BLaER1 treated with 17β-estradiol and CSF1 and Interleukin-3, amounts not matched to agents 10 nM and 100 nM (cell line): Measurements from ENCODE around the gene CXXC5.
A peak's percentile ranks its signal among the peaks of the same experiment; 100 is the strongest.

Experiments
- H3K27ac ChIP-seq, 11 experiments: shearing (Covaris generic); formaldehyde crosslinking; 2 replicates each; pipeline ENCODE4 v1.8.1; 2022
- H3K27me3 ChIP-seq, 11 experiments: shearing (Covaris generic); formaldehyde crosslinking; 2 replicates each; pipeline ENCODE4 v1.8.1; 2022
- H3K36me3 ChIP-seq, 11 experiments: shearing (Covaris generic); formaldehyde crosslinking; 2 replicates each; pipeline ENCODE4 v1.8.1; 2022
- H3K4me1 ChIP-seq, 10 experiments: shearing (Covaris generic); formaldehyde crosslinking; 2 replicates each; pipeline ENCODE4 v1.8.1; 2022
- H3K4me2 ChIP-seq, 11 experiments: shearing (Covaris generic); formaldehyde crosslinking; 2 replicates each; pipeline ENCODE4 v1.8.1; 2022
- H3K4me3 ChIP-seq, 10 experiments: shearing (Covaris generic); formaldehyde crosslinking; 2 replicates each; pipeline ENCODE4 v1.8.1; 2022
- H3K9ac ChIP-seq, 11 experiments: shearing (Covaris generic); formaldehyde crosslinking; 2 replicates each; pipeline ENCODE4 v1.8.1; 2022
- H3K9me3 ChIP-seq, 11 experiments: shearing (Covaris generic); formaldehyde crosslinking; replicated peaks in 1 of 11; 2 replicates each; pipeline ENCODE4 v1.8.1; 2022
- H4K20me1 ChIP-seq, 11 experiments: shearing (Covaris generic); formaldehyde crosslinking; 2 replicates each; pipeline ENCODE4 v1.8.1; 2022
- Cebpa-rat ChIP-seq, 11 experiments: shearing (Covaris generic); IDR thresholded peaks; 2 replicates each; pipeline ENCODE4 v1.8.1; 2022

The CXXC5 gene

DNA sequence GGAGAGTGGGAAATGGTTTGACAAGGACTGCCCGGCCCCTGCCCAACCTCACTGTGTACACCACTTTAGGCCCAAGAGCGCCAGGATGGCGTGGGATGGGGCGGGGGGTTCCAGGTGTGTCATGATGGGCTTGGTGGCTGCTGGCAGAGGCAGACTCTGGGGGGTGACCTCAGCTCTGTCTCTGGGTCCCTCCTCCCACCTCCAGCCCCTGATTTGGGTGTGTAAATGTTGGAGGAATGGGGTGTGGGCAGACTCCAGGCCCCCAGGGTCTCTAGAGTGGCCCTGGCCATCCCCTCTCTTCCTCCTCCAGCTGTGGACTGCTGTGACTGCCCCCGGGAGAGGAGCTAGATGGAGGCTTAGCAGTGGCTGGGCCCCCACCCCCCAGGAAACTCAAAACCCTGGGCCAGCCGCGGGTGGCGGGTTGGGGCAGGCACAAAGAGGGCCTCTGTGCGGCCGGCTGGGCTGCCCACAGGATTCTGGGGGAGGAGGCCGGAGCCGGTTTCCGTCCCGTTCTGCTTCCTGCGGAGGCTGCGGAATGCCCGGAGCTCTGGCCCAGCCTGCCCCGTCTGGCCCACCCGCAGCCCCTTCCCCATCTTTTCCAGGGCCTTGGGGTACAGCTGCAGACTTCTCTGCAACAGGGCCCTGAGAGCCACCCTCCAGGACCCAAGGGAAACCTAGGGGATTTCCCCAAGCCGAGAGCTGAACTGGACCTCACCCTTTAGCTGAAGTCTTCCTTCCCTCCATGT lies 23.1 kb downstream of the CXXC5 start:
- Histone ChIP-seq H3K4me3 (peak overlapping the region; percentile 11 to 73 (median 62); a peak in 17 of 20 replicates), H3K4me1 (peaks cover 93 to 97% (median 96%) of the 10 kb centered on the region in 10 experiments), H3K27ac (peak overlapping the region; percentile 3 to 95 (median 90); a peak in 21 of 22 replicates)

DNA sequence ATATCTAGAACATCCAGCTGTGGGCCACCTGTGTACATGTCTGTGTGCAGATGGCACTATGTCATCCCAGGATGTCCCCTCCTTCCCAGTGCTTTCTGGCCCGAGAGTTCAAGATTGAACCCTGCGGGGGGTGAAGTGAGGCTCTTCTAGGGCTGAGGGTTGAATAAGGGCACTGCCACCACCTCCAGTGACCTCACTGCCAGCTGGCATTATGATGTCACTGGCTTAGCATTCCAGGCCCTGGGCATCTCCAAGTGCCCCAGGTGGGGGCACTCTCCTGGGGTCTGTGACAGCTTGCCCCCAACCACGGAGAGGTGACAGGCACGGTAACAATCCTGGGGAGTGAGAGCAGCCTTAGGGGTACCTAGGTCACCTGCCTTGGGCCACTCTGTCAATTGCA lies 27.1 kb downstream of the CXXC5 start:
- Histone ChIP-seq H4K20me1 (peaks cover 26 to 92% (median 69%) of the 10 kb centered on the region in 11 experiments; a peak in 20 of 22 replicates), H3K9ac (peak overlapping the region in 5 of 11 experiments; percentile 2 to 56 (median 32); a peak in 6 of 22 replicates), H3K9me3 (no peaks in the 10 kb centered on the region), H3K27ac (peak overlapping the region in 4 of 11 experiments; percentile 17 to 95 (median 40); a peak in 2 of 22 replicates), H3K27me3 (no peaks in the 10 kb centered on the region), H3K4me1 (peaks cover 72 to 94% (median 92%) of the 10 kb centered on the region in 10 experiments), H3K4me3 (no peak overlapping the region), H3K36me3 (peaks cover 0 to 11% (median 6%) of the 10 kb centered on the region in 11 experiments; a peak in 15 of 22 replicates), H3K4me2 (peak overlapping the region; percentile 5 to 100 (median 97); a peak in 21 of 22 replicates)
- TF ChIP-seq Cebpa-rat (IDR thresholded peaks at IDR 0.05) = no peak

More for the DNA sequence above, 23.1 kb downstream of the CXXC5 start:
- Histone ChIP-seq H4K20me1 (peaks cover 38 to 92% (median 59%) of the 10 kb centered on the region in 11 experiments; a peak in 17 of 22 replicates), H3K27me3 (no peaks in the 10 kb centered on the region), H3K9ac (peak overlapping the region; percentile 46 to 93 (median 85); a peak in 21 of 22 replicates), H3K9me3 (no peaks in the 10 kb centered on the region), H3K36me3 (no peaks in the 10 kb centered on the region), H3K4me2 (peak overlapping the region; percentile 94 to 100 (median 99))
- no peak for TF ChIP-seq Cebpa-rat (IDR thresholded peaks at IDR 0.05)

DNA sequence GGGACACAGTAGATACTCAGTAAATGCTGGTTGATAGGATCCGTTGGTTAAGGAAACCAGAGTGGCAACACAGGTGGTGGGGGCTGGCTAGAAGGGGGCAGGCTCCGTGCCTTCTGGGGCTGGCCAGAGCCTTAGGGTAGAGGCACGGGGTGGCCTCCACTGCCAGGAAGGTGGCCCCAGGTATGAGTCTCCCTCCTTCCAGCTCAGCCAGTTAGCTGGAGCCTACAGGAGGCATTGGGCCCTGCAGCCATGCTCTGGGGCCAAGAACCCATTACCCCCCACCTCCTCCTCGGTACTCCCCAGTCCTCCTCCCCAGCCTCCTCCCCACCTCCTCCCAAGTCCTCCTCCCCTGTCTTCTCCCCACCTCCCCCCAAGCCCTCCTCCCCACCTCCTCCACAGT lies 27.7 kb downstream of the CXXC5 start:
- Histone ChIP-seq H3K36me3 (peaks cover 0 to 17% (median 12%) of the 10 kb centered on the region in 11 experiments; a peak in 18 of 22 replicates), H3K27me3 (no peaks in the 10 kb centered on the region), H3K9ac (peak overlapping the region in 4 of 11 experiments; percentile 3 to 56 (median 33); a peak in 2 of 22 replicates), H3K27ac (peak overlapping the region in 4 of 11 experiments; percentile 17 to 95 (median 41); a peak in 2 of 22 replicates), H4K20me1 (peaks cover 26 to 95% (median 69%) of the 10 kb centered on the region in 11 experiments; a peak in 20 of 22 replicates), H3K4me1 (peaks cover 65 to 94% (median 88%) of the 10 kb centered on the region in 10 experiments), H3K4me3 (no peak overlapping the region), H3K9me3 (no peaks in the 10 kb centered on the region), H3K4me2 (peak overlapping the region in 10 of 11 experiments; percentile 5 to 100 (median 97); a peak in 16 of 22 replicates)
- TF ChIP-seq Cebpa-rat (IDR thresholded peaks at IDR 0.05) = no peak

DNA sequence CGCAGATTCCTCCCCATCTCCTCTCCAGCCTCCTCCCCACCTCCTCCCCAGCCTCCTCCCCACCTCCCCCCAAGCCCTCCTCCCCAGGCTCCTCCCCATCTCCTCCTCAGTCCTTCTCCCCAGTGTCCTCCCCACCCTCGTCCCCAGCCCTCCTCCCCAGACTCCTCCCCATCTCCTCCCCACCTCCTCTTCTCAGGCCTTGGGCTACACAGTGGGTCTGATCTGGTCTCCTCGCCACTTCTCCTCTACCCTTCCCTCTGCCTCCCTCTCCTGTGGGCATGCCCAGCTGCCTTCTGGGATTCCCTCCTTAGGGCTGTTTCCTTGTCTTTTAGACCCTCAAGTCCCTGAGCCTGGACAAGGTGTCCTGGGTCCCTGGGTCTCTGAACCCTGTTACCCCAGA lies 28.3 kb downstream of the CXXC5 start:
- no peak overlapping the region for H3K4me3 ChIP-seq
- peak overlapping the region in 2 of 11 experiments; percentile 25 to 52; a peak in 2 of 22 replicates for H3K27ac ChIP-seq
- H3K9ac ChIP-seq = no peak overlapping the region
- peaks cover 0 to 23% (median 18%) of the 10 kb centered on the region in 11 experiments; a peak in 19 of 22 replicates for H3K36me3 ChIP-seq
- no peaks in the 10 kb centered on the region for H3K27me3 ChIP-seq
- peak overlapping the region in 6 of 11 experiments; percentile 50 to 79 (median 70); a peak in 6 of 22 replicates for H3K4me2 ChIP-seq
- H3K9me3 ChIP-seq = no peaks in the 10 kb centered on the region
- TF ChIP-seq Cebpa-rat (IDR thresholded peaks at IDR 0.05) = no peak
- H3K4me1 ChIP-seq = peaks cover 60 to 94% (median 87%) of the 10 kb centered on the region in 10 experiments
- H4K20me1 ChIP-seq = peaks cover 23 to 95% (median 63%) of the 10 kb centered on the region in 11 experiments; a peak in 20 of 22 replicates

DNA sequence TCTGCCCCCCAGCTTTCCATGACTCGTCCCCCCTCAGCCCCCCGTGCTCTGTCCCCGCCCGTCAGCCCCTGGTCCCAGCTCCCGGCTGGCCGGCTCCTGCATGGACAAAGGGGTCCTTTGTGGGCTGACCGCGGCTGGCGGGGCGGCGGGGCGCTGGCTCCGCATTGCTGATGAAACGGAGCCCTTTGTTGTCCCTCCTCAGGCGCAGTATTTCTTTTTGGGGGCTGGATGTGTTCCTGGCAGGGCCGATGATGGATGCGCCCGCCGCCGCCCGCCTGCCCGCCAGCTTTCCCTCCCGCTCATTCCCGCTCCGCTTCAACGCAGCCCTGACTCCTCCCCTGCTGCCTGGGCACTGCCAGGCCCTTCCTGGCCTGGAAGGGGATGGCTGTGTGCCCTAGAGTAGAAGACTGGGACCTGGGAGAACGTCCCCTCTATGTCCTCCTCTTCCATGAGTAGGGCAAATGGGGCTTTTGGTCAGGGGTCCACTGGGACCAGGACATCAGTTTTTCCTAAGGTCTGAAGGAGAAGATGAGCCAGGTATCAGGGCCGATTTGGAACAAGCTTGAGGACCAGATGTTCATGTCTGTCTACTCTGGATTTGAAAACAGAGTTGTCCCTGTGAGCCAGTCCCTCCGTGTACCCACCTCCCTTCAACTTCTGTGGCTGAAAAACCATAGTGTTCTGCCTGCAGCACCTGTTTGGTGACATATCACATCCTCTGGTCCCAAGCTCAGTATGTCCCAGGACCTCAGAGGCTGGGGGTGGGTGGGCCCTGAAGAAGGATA lies 29.0 kb downstream of the CXXC5 start:
- Histone ChIP-seq H3K36me3 (peaks cover 0 to 29% (median 22%) of the 10 kb centered on the region in 11 experiments; a peak in 19 of 22 replicates), H3K27me3 (no peaks in the 10 kb centered on the region), H3K4me3 (no peak overlapping the region), H3K9me3 (no peaks in the 10 kb centered on the region), H3K27ac (peak overlapping the region in 4 of 11 experiments; percentile 25 to 71 (median 61); a peak in 5 of 22 replicates), H3K9ac (peak overlapping the region in 3 of 11 experiments; percentile 24 to 41 (median 32); a peak in 5 of 22 replicates), H4K20me1 (peaks cover 19 to 94% (median 62%) of the 10 kb centered on the region in 11 experiments; a peak in 19 of 22 replicates), H3K4me2 (peak overlapping the region in 10 of 11 experiments; percentile 46 to 79 (median 64); a peak in 17 of 22 replicates), H3K4me1 (peaks cover 52 to 94% (median 86%) of the 10 kb centered on the region in 10 experiments)
- no peak for TF ChIP-seq Cebpa-rat (IDR thresholded peaks at IDR 0.05)

DNA sequence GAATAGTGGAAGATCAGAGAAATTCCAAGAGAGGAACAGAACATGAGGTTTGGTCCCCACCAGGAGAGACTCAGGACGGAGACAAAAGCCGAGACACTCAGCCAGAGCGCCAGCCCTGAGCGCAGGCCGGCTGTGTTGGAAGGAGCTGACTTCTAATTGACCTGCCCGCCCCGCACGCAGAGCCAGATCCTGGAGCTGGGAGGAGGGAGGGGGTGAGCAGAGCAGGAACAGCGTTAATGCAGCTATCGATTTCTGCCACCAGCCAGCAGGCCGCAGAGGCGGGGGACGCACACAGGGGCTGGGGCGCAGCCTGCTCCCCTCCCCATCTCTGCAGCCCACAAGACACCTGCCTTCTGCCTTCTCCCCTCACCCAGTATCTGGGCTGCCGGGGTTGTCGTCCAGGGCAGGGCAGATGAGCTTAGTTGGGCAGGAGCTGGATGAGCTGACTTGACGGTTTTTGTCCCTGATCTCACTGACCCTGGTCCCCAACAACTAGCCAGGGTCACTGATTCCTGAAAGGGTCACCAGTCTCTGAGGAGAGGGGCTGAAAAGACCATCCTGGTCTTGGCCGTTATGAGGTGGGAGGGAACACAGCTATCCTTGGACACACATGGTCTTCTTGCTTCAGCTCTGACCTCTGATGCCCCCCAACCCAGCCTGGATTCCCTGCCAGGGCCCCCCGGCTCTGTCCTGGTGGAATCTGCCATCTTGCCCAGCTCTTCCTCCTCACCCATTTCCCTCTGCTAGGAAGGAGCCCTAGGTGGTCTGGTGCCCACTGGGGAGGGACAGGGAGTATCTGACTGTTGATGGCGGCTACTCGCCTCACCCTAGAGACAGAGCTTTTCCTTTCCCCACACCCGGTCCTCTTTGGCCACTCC lies 29.8 kb downstream of the CXXC5 start:
- H3K4me2 ChIP-seq = peak overlapping the region; percentile 42 to 79 (median 62); a peak in 21 of 22 replicates
- peaks cover 51 to 93% (median 86%) of the 10 kb centered on the region in 10 experiments for H3K4me1 ChIP-seq
- H4K20me1 ChIP-seq = peaks cover 19 to 92% (median 59%) of the 10 kb centered on the region in 11 experiments; a peak in 19 of 22 replicates
- peak overlapping the region in 5 of 11 experiments; percentile 14 to 59 (median 41); a peak in 11 of 22 replicates for H3K9ac ChIP-seq
- H3K27ac ChIP-seq = peak overlapping the region in 7 of 11 experiments; percentile 34 to 72 (median 52); a peak in 11 of 22 replicates
- H3K27me3 ChIP-seq = no peaks in the 10 kb centered on the region
- no peak overlapping the region for H3K4me3 ChIP-seq
- peaks cover 0 to 31% (median 22%) of the 10 kb centered on the region in 11 experiments; a peak in 19 of 22 replicates for H3K36me3 ChIP-seq
- no peaks in the 10 kb centered on the region for H3K9me3 ChIP-seq
- no peak for TF ChIP-seq Cebpa-rat (IDR thresholded peaks at IDR 0.05)
